Tibial artery (tissue), 4 donors: Measurements from ENCODE around the gene VAMP1.
A peak's percentile ranks its signal among the peaks of the same experiment; 100 is the strongest.

Experiments used
- DNase-seq, 2 donors: peaks; one replicate each; pipeline ENCODE4 v3.0.0-alpha.2; 2019
- H3K27ac ChIP-seq, 2 donors: fragments of 200-600 bp; sonication (generic) in 1 of 2; 1 replicate in 1 of 2; 2 replicates in 1 of 2; pipeline ENCODE4 v1.5.1; 2018 to 2019; ENCODE audit warnings: mild to moderate bottlenecking in 1 of 2
- H3K27me3 ChIP-seq, 2 donors: fragments of 200-600 bp; sonication (generic) in 1 of 2; one replicate each; pipeline versions ENCODE4 v1.5.1 to v1.6.0; 2016 to 2019
- H3K36me3 ChIP-seq, 3 donors: fragments of 200-600 bp; sonication (generic) in 2 of 3; one replicate each; pipeline ENCODE4 v1.5.1; 2016 to 2019; ENCODE audit warnings: mild to moderate bottlenecking in 2 of 3
- H3K4me1 ChIP-seq, 4 donors: fragments of 200-600 bp; sonication (generic) in 2 of 4; 1 replicate in 3 of 4; 2 replicates in 1 of 4; pipeline ENCODE4 v1.5.1; 2016 to 2019
- H3K4me3 ChIP-seq, 2 donors: fragments of 200-600 bp; sonication (generic) in 1 of 2; 1 replicate in 1 of 2; 2 replicates in 1 of 2; pipeline ENCODE4 v1.5.1; 2018 to 2019; ENCODE audit warnings: mild to moderate bottlenecking in 2 of 2
- H3K9me3 ChIP-seq, 3 donors: fragments of 200-600 bp; sonication (generic) in 1 of 3; one replicate each; pipeline ENCODE4 v1.5.1; 2016 to 2019
- CTCF ChIP-seq, 2 experiments: fragments of 200-600 bp in 1 of 2; fragments of 450-650 bp in 1 of 2; IDR thresholded peaks; one replicate each; pipeline ENCODE4 v1.5.1; 2017 to 2019; ENCODE audit warnings: antibody characterized with exemption in 2 of 2, mild to moderate bottlenecking in 1 of 2, moderate library complexity in 1 of 2
- intact Hi-C: fragments of 100-400 bp; cut with DNase I; formaldehyde crosslinking; loops from one replicate; pipeline ENCODE4 v1.15.0; 2023; ENCODE audit warnings: low total_unique reads

The VAMP1 gene

GRCh38 chr12:6462234-6462995 is 8.1 kb downstream of the VAMP1 start:
- intact Hi-C loops = no loop called here
- Histone ChIP-seq H3K36me3 (peaks cover 58 to 84% (median 79%) of the 10 kb centered on the region in 3 donors), H3K4me1 (peaks cover 0 to 5% (median 0%) of the 10 kb centered on the region in 4 donors), H3K27ac (no peak overlapping the region), H3K4me3 (no peak overlapping the region), H3K27me3 (no peaks in the 10 kb centered on the region), H3K9me3 (no peaks in the 10 kb centered on the region)
- no peak for DNase-seq
- TF ChIP-seq CTCF (IDR thresholded peaks at IDR 0.05) = no peak

- Histone ChIP-seq H3K36me3 (peaks cover 58 to 92% (median 87%) of the 10 kb centered on the region in 3 donors), H3K27me3 (no peaks in the 10 kb centered on the region), H3K27ac (no peak overlapping the region), H3K4me1 (peaks cover 0 to 5% (median 0%) of the 10 kb centered on the region in 4 donors), H3K9me3 (no peaks in the 10 kb centered on the region), H3K4me3 (no peak overlapping the region)
- TF ChIP-seq CTCF (IDR thresholded peaks at IDR 0.05) = no peak
- intact Hi-C loops = no loop called here
- DNase-seq = peak in 1 of 2 donors; percentile 58
Measured at GRCh38 chr12:6461401-6462233, 8.9 kb downstream of the VAMP1 start.

- Histone ChIP-seq H3K27ac (no peak overlapping the region), H3K4me3 (no peak overlapping the region), H3K27me3 (no peaks in the 10 kb centered on the region), H3K4me1 (peaks cover 0 to 4% (median 0%) of the 10 kb centered on the region in 4 donors), H3K36me3 (peaks cover 58 to 91% (median 88%) of the 10 kb centered on the region in 3 donors), H3K9me3 (no peaks in the 10 kb centered on the region)
- TF ChIP-seq CTCF (IDR thresholded peaks at IDR 0.05) = no peak
- DNase-seq = no peak
- intact Hi-C loops = no loop called here
Measured at GRCh38 chr12:6460751-6461371, 9.6 kb downstream of the VAMP1 start.

- Histone ChIP-seq H3K4me1 (no peaks in the 10 kb centered on the region), H3K36me3 (peaks cover 46 to 93% (median 74%) of the 10 kb centered on the region in 3 donors), H3K4me3 (no peak overlapping the region), H3K9me3 (no peaks in the 10 kb centered on the region), H3K27ac (no peak overlapping the region), H3K27me3 (no peaks in the 10 kb centered on the region)
- no peak for DNase-seq
- TF ChIP-seq CTCF (IDR thresholded peaks at IDR 0.05) = no peak
- intact Hi-C loops = no loop called here
Measured at GRCh38 chr12:6459004-6459337, 11.5 kb downstream of the VAMP1 start.

- Histone ChIP-seq H3K27me3 (no peaks in the 10 kb centered on the region), H3K9me3 (no peaks in the 10 kb centered on the region), H3K4me3 (no peak overlapping the region), H3K4me1 (peaks cover 0 to 3% (median under 1%) of the 10 kb centered on the region in 4 donors), H3K27ac (no peak overlapping the region), H3K36me3 (peaks cover 41 to 91% (median 69%) of the 10 kb centered on the region in 3 donors)
- intact Hi-C loops = no loop called here
- no peak for TF ChIP-seq CTCF (IDR thresholded peaks at IDR 0.05)
- no peak for DNase-seq
Measured at GRCh38 chr12:6458281-6459003, 12.0 kb downstream of the VAMP1 start.
